WTC11 (cell line): ENCODE data around the gene LEF1. TPM values are rescaled to one million over a fixed set of nuclear protein-coding genes. Genes with fewer than 3 reads are reported as not detected.

Source experiments
- ATAC-seq: fragments of 200-7000 bp; cut with Tn5 transposase; 2 replicates; pipeline ENCODE4 v1.10.0; 2021; ENCODE audit warnings: mild to moderate bottlenecking, moderate library complexity
- CTCF ChIA-PET: fragments of 300-600 bp; sonication (Branson Sonifier 250); formaldehyde crosslinking; loops from one replicate; lab custom pipeline; 2021; ENCODE audit warnings: antibody characterized with exemption; lab: Charles Lee
- POLR2A ChIA-PET: fragments of 350-600 bp; sonication (Branson Sonifier 250); formaldehyde crosslinking; loops from one replicate; lab custom pipeline; 2021; ENCODE audit warnings: antibody characterized with exemption; lab: Charles Lee
- DNase-seq: peaks from one replicate; pipeline ENCODE4 v3.0.0; 2021; ENCODE audit warnings: low spot score
- H3K27ac Mint-ChIP-seq: 2 replicates; pipeline ENCODE4 v1.8.0; 2021; ENCODE audit warnings: mixed read lengths
- H3K27me3 Mint-ChIP-seq: 2 replicates; pipeline ENCODE4 v1.8.0; 2021; ENCODE audit warnings: low read depth, mild to moderate bottlenecking, moderate library complexity, mixed read lengths
- H3K36me3 Mint-ChIP-seq: 2 replicates; pipeline ENCODE4 v1.8.0; 2021; ENCODE audit warnings: mixed read lengths
- H3K4me1 Mint-ChIP-seq: 2 replicates; pipeline ENCODE4 v1.8.0; 2022; ENCODE audit warnings: mixed read lengths
- H3K4me3 Mint-ChIP-seq: 2 replicates; pipeline ENCODE4 v1.8.0; 2021; ENCODE audit warnings: mild to moderate bottlenecking, moderate library complexity, mixed read lengths
- H3K9me3 Mint-ChIP-seq: 2 replicates; pipeline ENCODE4 v1.8.0; 2021; ENCODE audit warnings: mixed read lengths
- ARID4B ChIP-seq: sonication (generic); formaldehyde crosslinking; IDR thresholded peaks from 2 replicates; pipeline ENCODE4 v1.8.0; 2023; ENCODE audit warnings: missing genetic modification reagents, mild to moderate bottlenecking, borderline replicate concordance
- ELF4 ChIP-seq: sonication (generic); formaldehyde crosslinking; IDR thresholded peaks from 2 replicates; pipeline ENCODE4 v1.8.1; 2022; ENCODE audit warnings: low read depth, mild to moderate bottlenecking, moderate library complexity, missing genetic modification reagents
- EMX1 ChIP-seq: fragments of 250-450 bp; sonication (Bioruptor Pico); IDR thresholded peaks from 2 replicates; pipeline ENCODE4 v1.8.0; 2021; ENCODE audit warnings: mild to moderate bottlenecking
- ESRRA ChIP-seq: sonication (generic); formaldehyde crosslinking; IDR thresholded peaks from 2 replicates; pipeline ENCODE4 v1.8.1; 2022; ENCODE audit warnings: mild to moderate bottlenecking, missing genetic modification reagents, borderline replicate concordance
- ETV6 ChIP-seq: sonication (generic); formaldehyde crosslinking; IDR thresholded peaks from 2 replicates; pipeline ENCODE4 v1.8.1; 2022; ENCODE audit warnings: mild to moderate bottlenecking, missing genetic modification reagents
- FOXJ3 ChIP-seq: sonication (generic); formaldehyde crosslinking; IDR thresholded peaks from 2 replicates; pipeline ENCODE4 v1.9.0; 2021; ENCODE audit warnings: missing genetic modification reagents, mild to moderate bottlenecking, borderline replicate concordance
- GTF2I ChIP-seq: fragments of 250-450 bp; sonication (Bioruptor Pico); conservative IDR thresholded peaks from 2 replicates; pipeline ENCODE4 v1.4.0; 2021; ENCODE audit warnings: mild to moderate bottlenecking
- NR2C2 ChIP-seq: sonication (generic); formaldehyde crosslinking; IDR thresholded peaks from 2 replicates; pipeline ENCODE4 v1.8.0; 2022; ENCODE audit warnings: mild to moderate bottlenecking, missing genetic modification reagents
- PRDM15 ChIP-seq: sonication (generic); formaldehyde crosslinking; IDR thresholded peaks from 2 replicates; pipeline ENCODE4 v1.8.0; 2022; ENCODE audit warnings: missing genetic modification reagents
- PREB ChIP-seq: sonication (generic); formaldehyde crosslinking; IDR thresholded peaks from 2 replicates; pipeline ENCODE4 v1.8.1; 2022; ENCODE audit warnings: mild to moderate bottlenecking, missing genetic modification reagents, moderate library complexity, borderline replicate concordance
- PRRX2 ChIP-seq: fragments of 250-450 bp; sonication (Bioruptor Pico); IDR thresholded peaks from 2 replicates; pipeline ENCODE4 v1.8.0; 2021; ENCODE audit warnings: mild to moderate bottlenecking
- RORB ChIP-seq: fragments of 250-450 bp; sonication (Bioruptor Pico); IDR thresholded peaks from 2 replicates; pipeline ENCODE4 v1.9.0; 2021; ENCODE audit warnings: mild to moderate bottlenecking
- ZNF138 ChIP-seq: sonication (generic); formaldehyde crosslinking; conservative IDR thresholded peaks from 2 replicates; pipeline ENCODE4 v1.8.1; 2022; ENCODE audit warnings: mild to moderate bottlenecking, moderate library complexity, missing genetic modification reagents
- ZNF416 ChIP-seq: fragments of 250-450 bp; sonication (Bioruptor Pico); IDR thresholded peaks from 2 replicates; pipeline ENCODE4 v1.9.0; 2021; ENCODE audit warnings: mild to moderate bottlenecking, inconsistent platforms
- total RNA-seq: library from RNA; stranded (reverse); gene quantifications from 3 replicates; pipeline ENCODE4 v1.2.3, GENCODE V29; 2021
- TF ChIP-seq, protein P1 (sequence below): fragments of 250-450 bp; sonication (Bioruptor Pico); IDR thresholded peaks from 2 replicates; pipeline ENCODE4 v2.1.2; 2022; ENCODE audit warnings: mild to moderate bottlenecking, moderate library complexity
- TF ChIP-seq, protein P2 (sequence below): sonication (generic); formaldehyde crosslinking; IDR thresholded peaks from 2 replicates; pipeline ENCODE4 v1.8.0; 2022; ENCODE audit warnings: mild to moderate bottlenecking, missing genetic modification reagents

The LEF1 gene
- total RNA-seq, 1 experiment from 2014 or later = 1.3 TPM

GRCh38 chr4:108008721-108009120 is 160.0 kb downstream of the LEF1 start (continued):
- TF ChIP-seq ARID4B (CRISPR knock-in tag) (no peak), FOXJ3 (no peak)

DNA sequence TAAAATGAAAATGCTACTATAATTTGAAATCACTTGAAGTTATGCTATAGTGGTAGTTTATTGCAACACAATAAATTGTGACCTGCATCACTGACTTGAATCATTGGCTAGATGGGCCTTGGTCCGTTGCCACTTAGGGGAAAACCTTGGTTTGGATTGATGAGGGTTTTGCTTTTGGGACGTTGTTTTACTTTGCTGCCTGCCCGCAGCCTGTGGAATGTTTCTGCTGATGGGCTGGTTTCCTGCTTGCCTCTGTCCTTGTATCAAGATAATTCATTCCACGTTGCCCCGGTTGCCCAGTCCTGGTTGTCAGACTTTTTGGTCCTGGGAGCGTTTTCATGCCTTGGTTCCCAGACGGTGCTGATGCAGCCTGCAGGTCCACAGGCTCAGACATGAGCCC is 160.7 kb downstream of the LEF1 start:
- POLR2A ChIA-PET = no interaction called here
- no peak for TF ChIP-seq GTF2I (CRISPR knock-in tag)
- no peak for TF ChIP-seq ETV6
- TF ChIP-seq, protein P1, sequence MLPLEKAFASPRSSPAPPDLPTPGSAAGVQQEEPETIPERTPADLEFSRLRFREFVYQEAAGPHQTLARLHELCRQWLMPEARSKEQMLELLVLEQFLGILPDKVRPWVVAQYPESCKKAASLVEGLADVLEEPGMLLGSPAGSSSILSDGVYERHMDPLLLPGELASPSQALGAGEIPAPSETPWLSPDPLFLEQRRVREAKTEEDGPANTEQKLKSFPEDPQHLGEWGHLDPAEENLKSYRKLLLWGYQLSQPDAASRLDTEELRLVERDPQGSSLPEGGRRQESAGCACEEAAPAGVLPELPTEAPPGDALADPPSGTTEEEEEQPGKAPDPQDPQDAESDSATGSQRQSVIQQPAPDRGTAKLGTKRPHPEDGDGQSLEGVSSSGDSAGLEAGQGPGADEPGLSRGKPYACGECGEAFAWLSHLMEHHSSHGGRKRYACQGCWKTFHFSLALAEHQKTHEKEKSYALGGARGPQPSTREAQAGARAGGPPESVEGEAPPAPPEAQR (CRISPR knock-in tag) = no peak
- TF ChIP-seq ZNF138 (CRISPR knock-in tag) = no peak
- no peak for TF ChIP-seq ESRRA
- no peak for TF ChIP-seq RORB (CRISPR knock-in tag)
- TF ChIP-seq EMX1 (CRISPR knock-in tag) = no peak
- TF ChIP-seq ZNF416 = no peak
- TF ChIP-seq PREB (CRISPR knock-in tag) = no peak
- no peak for TF ChIP-seq PRDM15
- TF ChIP-seq PRRX2 (CRISPR knock-in tag) = no peak
- TF ChIP-seq, protein P2, sequence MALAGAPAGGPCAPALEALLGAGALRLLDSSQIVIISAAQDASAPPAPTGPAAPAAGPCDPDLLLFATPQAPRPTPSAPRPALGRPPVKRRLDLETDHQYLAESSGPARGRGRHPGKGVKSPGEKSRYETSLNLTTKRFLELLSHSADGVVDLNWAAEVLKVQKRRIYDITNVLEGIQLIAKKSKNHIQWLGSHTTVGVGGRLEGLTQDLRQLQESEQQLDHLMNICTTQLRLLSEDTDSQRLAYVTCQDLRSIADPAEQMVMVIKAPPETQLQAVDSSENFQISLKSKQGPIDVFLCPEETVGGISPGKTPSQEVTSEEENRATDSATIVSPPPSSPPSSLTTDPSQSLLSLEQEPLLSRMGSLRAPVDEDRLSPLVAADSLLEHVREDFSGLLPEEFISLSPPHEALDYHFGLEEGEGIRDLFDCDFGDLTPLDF (CRISPR knock-in tag) = no peak
- no peak for TF ChIP-seq NR2C2 (CRISPR knock-in tag)
- no peak for TF ChIP-seq ELF4
- peaks cover 28% of the 10 kb centered on the region for H3K4me1 Mint-ChIP-seq
- H3K27ac Mint-ChIP-seq = no peak overlapping the region
- DNase-seq (no peak), ATAC-seq (no peak)
- peaks cover 14% of the 10 kb centered on the region for H3K9me3 Mint-ChIP-seq
- CTCF ChIA-PET = no interaction called here
- peaks cover 61% of the 10 kb centered on the region for H3K36me3 Mint-ChIP-seq
- H3K4me3 Mint-ChIP-seq = no peak overlapping the region
- no peaks in the 10 kb centered on the region; the same call in 1 of the 2 replicates for H3K27me3 Mint-ChIP-seq
